ENCODE measurements around the gene SEZ6. TPM values are rescaled to one million over a fixed set of nuclear protein-coding genes. Genes with fewer than 3 reads are reported as not detected.

Gene SEZ6
- total and polyA plus RNA-seq, 2 donors (not counting 1 experiment from before 2014, with no cell fraction given), result not detected

DNA sequence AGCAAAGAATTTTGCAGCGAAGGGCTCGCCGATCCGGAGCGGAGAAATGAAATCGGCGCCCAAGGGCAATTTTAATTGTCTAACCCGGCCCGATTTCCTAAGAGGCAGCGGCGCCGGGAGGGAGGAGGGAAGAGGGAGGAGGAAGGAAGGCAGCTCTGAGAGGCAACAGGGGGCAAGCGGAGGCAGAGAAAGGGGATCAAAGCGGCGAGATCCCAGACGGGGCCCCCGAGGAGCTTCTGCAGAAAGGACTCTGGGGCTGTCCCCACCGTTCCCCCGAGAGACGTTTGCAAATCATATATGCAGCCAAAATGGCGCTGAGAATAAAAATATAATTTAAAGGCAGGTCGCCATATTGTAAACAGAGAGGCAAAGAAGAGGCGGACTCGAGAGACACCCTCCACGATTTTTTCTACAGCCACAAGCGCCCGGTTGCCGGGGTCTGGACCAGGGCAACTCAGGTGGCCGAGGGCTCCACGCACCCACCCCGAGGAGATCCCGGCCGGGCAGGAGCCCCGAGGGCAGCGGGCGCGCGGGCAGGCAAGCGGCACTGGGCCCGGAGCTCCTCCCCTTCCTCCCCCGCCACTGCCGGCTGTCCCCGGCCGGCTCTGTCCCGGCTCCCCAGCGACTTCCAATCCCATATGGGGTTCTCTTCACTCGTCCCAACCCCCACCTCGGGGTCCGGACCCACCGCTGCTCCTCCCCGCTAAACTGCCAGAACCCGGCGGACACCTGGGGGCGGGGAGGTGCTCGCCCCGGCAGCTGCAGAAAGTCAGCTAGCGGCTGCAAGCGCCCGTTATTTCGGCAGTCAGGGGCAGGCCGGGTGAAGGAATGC is 56.4 kb downstream of the SEZ6 start:
- peak overlapping the region; percentile 89 for H2AFZ ChIP-seq (ENCODE audit: insufficient read depth, low read depth, low read length, poor library complexity, severe bottlenecking)
- peaks cover 41% of the 10 kb centered on the region for H4K20me1 ChIP-seq (ENCODE audit: control insufficient read depth, insufficient read depth, low read length, poor library complexity, severe bottlenecking)
- peak; percentile 87 for DNase-seq
- TF ChIP-seq EZH2 (IDR thresholded peaks at IDR 0.05; ENCODE audit: borderline replicate concordance, insufficient read depth, low read depth, low read length, poor library complexity, severe bottlenecking), result no peak
- Mint-ChIP-seq H3K4me1 (peaks cover 43% of the 10 kb centered on the region), H3K27me3 (no peaks in the 10 kb centered on the region), H3K4me3 (peak overlapping the region; percentile 95), H3K27ac (peak overlapping the region; percentile 92), H3K9me3 (ENCODE audit: insufficient read depth) (no peaks in the 10 kb centered on the region)
- POLR2A ChIA-PET, result interaction anchor here (0.6 to 4.4 kb wide), 17 partner anchors 9 to 339 kb away, joined by 3 to 27 read pairs (median 4); partner anchors contain the start of genes BLTP2, DHRS13, FLOT2 and NEK8
- peaks cover 45 to 54% of the 10 kb centered on the region in 2 donors for H3K4me1 ChIP-seq (ENCODE audit: control insufficient read depth in 2 of 2, insufficient read depth in 2 of 2, low read length in 2 of 2)
- intact Hi-C loops (cut with micrococcal nuclease), result loop anchor here (1.0 to 10.0 kb wide), 4 partner anchors 107 to 615 kb away; partner anchors contain the start of genes ABHD15, FAM222B, POLDIP2 and TP53I13
- peaks cover 0 to 3% of the 10 kb centered on the region in 2 experiments for H3K36me3 ChIP-seq (replicated peaks in 1 of 2; ENCODE audit: control extremely low read depth in 1 of 2, control insufficient read depth in 1 of 2, extremely low read depth in 1 of 2, insufficient read depth in 2 of 2, low read length in 1 of 2)
- H3K4me2 ChIP-seq (replicated peaks; ENCODE audit: low read depth, low read length, poor library complexity, severe bottlenecking), result peak overlapping the region; percentile 92
- H3K79me2 ChIP-seq (ENCODE audit: control insufficient read depth, insufficient read depth, low read length), result peaks cover 62% of the 10 kb centered on the region
- peak overlapping the region; percentile 71 for H3K9ac ChIP-seq (ENCODE audit: low read length)
- no peaks in the 10 kb centered on the region for H3K9me3 ChIP-seq (ENCODE audit: control extremely low read depth in 1 of 3, control insufficient read depth in 2 of 3, insufficient read depth in 1 of 3, low read length in 2 of 3)
- no peaks in the 10 kb centered on the region for H3K27me3 ChIP-seq (replicated peaks in 1 of 4; ENCODE audit: control extremely low read depth in 1 of 4, control insufficient read depth in 3 of 4, insufficient read depth in 4 of 4, low read length in 3 of 4)
- H3K4me3 ChIP-seq (ENCODE audit: control extremely low read depth in 1 of 5, extremely low read depth in 1 of 5, insufficient read depth in 1 of 5, low read depth in 2 of 5, low read length in 4 of 5), result peak overlapping the region; percentile 81 to 93 (median 85)
- peak; percentile 6 for ATAC-seq (ENCODE audit: low read depth)
- peak overlapping the region; percentile 67 to 76 for H3K27ac ChIP-seq (ENCODE audit: low read length in 2 of 2)
- under 1% methylated on average over 60 of the region's 61 CpGs for WGBS (ENCODE audit: insufficient coverage)
- CTCF ChIA-PET, result interaction anchor here (0.6 to 2.1 kb wide), 17 partner anchors 15 to 303 kb away, joined by 3 to 25 read pairs (median 4); partner anchors contain the start of genes DHRS13, FLOT2, MYO18A and NEK8

DNA sequence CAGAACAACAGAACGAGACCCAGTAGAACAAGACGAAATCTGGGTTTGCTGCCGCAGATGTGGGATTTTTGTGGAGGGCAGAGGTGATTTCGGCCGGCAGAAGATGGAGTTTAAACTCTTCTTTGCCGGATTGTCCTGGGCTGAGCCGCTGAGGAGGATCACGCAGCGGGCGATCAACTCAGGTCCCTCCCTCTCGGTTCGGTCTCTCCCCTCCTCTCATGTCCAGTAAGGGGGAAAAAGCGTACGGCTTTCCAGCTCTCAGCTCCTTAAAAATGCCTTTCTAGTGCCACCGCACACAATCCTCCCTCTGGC is 57.0 kb downstream of the SEZ6 start:
- intact Hi-C loops (cut with micrococcal nuclease), result loop anchor here (1.0 kb wide), 1 partner anchor 186 kb away; no protein-coding TSS in a partner anchor
- H3K27me3 Mint-ChIP-seq, result no peaks in the 10 kb centered on the region
- TF ChIP-seq CTCF (IDR thresholded peaks at IDR 0.05), result no peak
- TF ChIP-seq EZH2 (IDR thresholded peaks at IDR 0.05; ENCODE audit: borderline replicate concordance, insufficient read depth, low read depth, low read length, poor library complexity, severe bottlenecking), result no peak
- peak overlapping the region; percentile 89 for H2AFZ ChIP-seq (ENCODE audit: insufficient read depth, low read depth, low read length, poor library complexity, severe bottlenecking)
- ChIA-PET CTCF (interaction anchor here (0.9 to 2.1 kb wide), 11 partner anchors 17 to 302 kb away, joined by 3 to 25 read pairs (median 5); partner anchors contain the start of genes DHRS13, FLOT2, NEK8 and RPL23A), POLR2A (interaction anchor here (0.6 to 4.4 kb wide), 10 partner anchors 9 to 339 kb away, joined by 3 to 27 read pairs (median 4); partner anchors contain the start of genes BLTP2, DHRS13, NEK8 and PROCA1)
- peaks cover 43% of the 10 kb centered on the region for H4K20me1 ChIP-seq (ENCODE audit: control insufficient read depth, insufficient read depth, low read length, poor library complexity, severe bottlenecking)
- DNase-seq, result no peak
- peaks cover 0 to 6% of the 10 kb centered on the region in 2 experiments for H3K36me3 ChIP-seq (replicated peaks in 1 of 2; ENCODE audit: control extremely low read depth in 1 of 2, control insufficient read depth in 1 of 2, extremely low read depth in 1 of 2, insufficient read depth in 2 of 2, low read length in 1 of 2)
- H3K27ac Mint-ChIP-seq, result peak overlapping the region; percentile 92
- H3K4me1 ChIP-seq (ENCODE audit: control insufficient read depth in 2 of 2, insufficient read depth in 2 of 2, low read length in 2 of 2), result peaks cover 45 to 55% of the 10 kb centered on the region in 2 donors
- H3K4me3 ChIP-seq (ENCODE audit: control extremely low read depth in 1 of 5, extremely low read depth in 1 of 5, insufficient read depth in 1 of 5, low read depth in 2 of 5, low read length in 4 of 5), result peak overlapping the region; percentile 81 to 93 (median 85)
- H3K9me3 ChIP-seq (ENCODE audit: control extremely low read depth in 1 of 3, control insufficient read depth in 2 of 3, insufficient read depth in 1 of 3, low read length in 2 of 3), result no peaks in the 10 kb centered on the region
- peak overlapping the region; percentile 95 for H3K4me3 Mint-ChIP-seq
- H3K79me2 ChIP-seq (ENCODE audit: control insufficient read depth, insufficient read depth, low read length), result peaks cover 68% of the 10 kb centered on the region
- peaks cover 48% of the 10 kb centered on the region for H3K4me1 Mint-ChIP-seq
- H3K9ac ChIP-seq (ENCODE audit: low read length), result peak overlapping the region; percentile 71
- no peaks in the 10 kb centered on the region for H3K9me3 Mint-ChIP-seq (ENCODE audit: insufficient read depth)
- no peaks in the 10 kb centered on the region for H3K27me3 ChIP-seq (replicated peaks in 1 of 4; ENCODE audit: control extremely low read depth in 1 of 4, control insufficient read depth in 3 of 4, insufficient read depth in 4 of 4, low read length in 3 of 4)
- H3K4me2 ChIP-seq (replicated peaks; ENCODE audit: low read depth, low read length, poor library complexity, severe bottlenecking), result peak overlapping the region; percentile 92
- peak overlapping the region; percentile 67 to 76 for H3K27ac ChIP-seq (ENCODE audit: low read length in 2 of 2)
- ATAC-seq (ENCODE audit: low read depth), result no peak
- 0% methylated on average over 14 of the region's 15 CpGs for WGBS (ENCODE audit: insufficient coverage)
